ENCODE data around the gene LAMTOR5. TPM values are rescaled to one million over a fixed set of nuclear protein-coding genes. Genes with fewer than 3 reads are reported as not detected.

LAMTOR5 gene
- 100 to 1,000 TPM; 113 to 120 TPM for total RNA-seq

DNA sequence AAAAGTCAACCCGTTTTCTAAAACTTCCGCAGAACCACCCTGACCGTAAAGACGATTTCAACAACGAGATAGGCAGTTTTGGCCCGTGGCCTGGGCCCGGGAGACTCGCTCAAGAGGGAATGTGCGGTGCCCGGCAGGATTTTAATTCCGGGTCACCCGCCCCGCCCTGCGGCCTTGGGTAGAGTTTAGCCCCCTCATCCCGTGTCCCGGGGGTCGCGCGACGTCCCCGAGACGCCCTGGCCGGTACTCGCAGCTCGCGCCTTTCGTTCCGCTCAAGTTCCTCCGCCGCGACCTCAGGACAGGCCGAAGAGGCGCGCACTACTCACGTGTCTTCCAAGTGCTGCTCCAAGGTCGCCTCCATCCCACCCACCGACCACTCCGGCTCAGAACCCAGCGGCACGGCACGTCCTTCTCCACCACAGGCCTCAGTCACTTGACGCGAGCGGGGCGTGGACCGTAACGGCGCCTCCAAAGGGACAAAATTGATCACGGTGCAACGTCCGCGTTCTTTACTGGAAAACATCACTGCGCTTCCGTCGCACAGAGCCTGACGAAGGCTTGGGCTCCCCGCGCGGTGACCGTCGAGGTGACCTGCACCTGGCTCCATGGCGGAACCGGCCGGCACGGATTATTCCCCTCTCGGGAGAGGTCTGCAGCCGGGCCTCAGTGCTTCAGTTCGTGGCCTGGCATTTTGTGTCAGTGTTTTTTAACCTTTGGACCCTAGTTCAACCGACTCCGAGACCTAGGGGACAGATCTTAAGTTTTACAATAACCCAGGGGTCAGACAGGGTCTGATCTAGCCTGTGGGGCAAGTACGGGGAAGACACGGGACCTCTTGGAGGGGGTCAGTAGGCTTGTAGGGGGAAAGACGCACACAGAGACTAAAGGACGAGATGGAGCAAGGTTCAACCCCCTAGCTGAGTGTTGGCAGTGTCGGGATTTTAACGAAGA lies at the start of gene LAMTOR5:
LAMTOR5 (minus strand) TSS at position 435 of the 951 bp plus-strand sequence; CDS start at position 361, 74 bp downstream.
- ChIA-PET CTCF (interaction anchor here (0.5 to 5.7 kb wide), 10 partner anchors 14 to 468 kb away, joined by 3 to 31 read pairs (median 6); partner anchors contain the start of gene RBM15), POLR2A (no interaction called here)
- DNase-seq: peak; percentile 95
- peak within 1 kb of the TSS; percentile 99 for H3K4me3 Mint-ChIP-seq
- peak within 1 kb of the TSS; percentile 100 for H3K27ac Mint-ChIP-seq
- H3K9me3 Mint-ChIP-seq: no peaks in the 10 kb centered on the region
- no peaks in the 10 kb centered on the region for H3K27me3 Mint-ChIP-seq
- H3K36me3 Mint-ChIP-seq (ENCODE audit: low read depth): peaks cover 16% of the 10 kb centered on the region
- H3K4me1 Mint-ChIP-seq: peaks cover 22% of the 10 kb centered on the region

DNA sequence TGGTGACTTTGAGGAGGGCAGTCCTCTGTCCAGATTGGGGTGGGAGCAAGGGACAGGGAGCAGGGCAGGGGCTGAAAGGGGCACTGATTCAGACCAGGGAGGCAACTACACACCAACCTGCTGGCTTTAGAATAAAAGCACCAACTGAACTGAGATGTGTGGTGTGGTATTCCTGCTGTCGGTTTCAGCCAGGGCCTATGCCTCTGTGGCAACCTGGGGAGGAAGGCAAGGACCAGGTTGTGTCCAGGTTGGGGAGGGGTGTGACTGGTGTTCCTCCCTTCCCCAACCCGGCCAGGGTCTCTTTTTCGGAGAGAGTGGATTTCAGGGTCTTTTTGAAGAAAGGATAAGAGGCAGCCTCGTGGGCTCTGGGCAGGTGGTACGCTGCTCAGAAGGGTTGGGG lies 49.7 kb upstream of the LAMTOR5 start:
- ChIA-PET CTCF (interaction anchor here (1.0 kb wide), 2 partner anchors 38 to 165 kb away, joined by 3 to 4 read pairs; no protein-coding TSS in a partner anchor), POLR2A (no interaction called here)
- Mint-ChIP-seq H3K36me3 (ENCODE audit: low read depth) (no peaks in the 10 kb centered on the region), H3K27me3 (peaks cover 4% of the 10 kb centered on the region), H3K4me1 (no peaks in the 10 kb centered on the region), H3K9me3 (no peaks in the 10 kb centered on the region), H3K4me3 (no peak overlapping the region), H3K27ac (no peak overlapping the region)
- no peak for DNase-seq

DNA sequence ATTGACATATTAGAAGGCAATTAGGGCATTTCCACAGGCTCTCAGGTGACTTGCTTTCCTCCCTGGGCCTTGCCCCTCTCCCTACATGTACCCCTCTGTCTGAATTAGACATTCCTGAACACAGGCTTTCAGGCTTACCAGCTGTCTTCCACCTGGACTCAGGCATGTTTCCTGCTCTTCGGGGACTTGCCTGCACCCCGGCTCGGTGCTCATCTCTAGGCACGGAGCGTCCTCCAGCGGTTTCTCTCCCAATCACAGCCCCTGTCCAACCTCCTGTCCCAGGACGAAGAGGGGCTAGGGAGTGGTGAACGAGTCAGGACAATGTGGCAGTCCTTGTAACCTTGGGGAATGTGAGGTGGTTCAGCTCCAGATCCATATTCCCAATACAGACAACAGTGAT lies 47.7 kb upstream of the LAMTOR5 start:
- DNase-seq: no peak
- H3K4me3 Mint-ChIP-seq: no peak overlapping the region
- no peaks in the 10 kb centered on the region for H3K36me3 Mint-ChIP-seq (ENCODE audit: low read depth)
- no peaks in the 10 kb centered on the region for H3K4me1 Mint-ChIP-seq
- no peaks in the 10 kb centered on the region for H3K9me3 Mint-ChIP-seq
- CTCF ChIA-PET: interaction anchor here (0.7 to 2.0 kb wide), 4 partner anchors 26 to 47 kb away, joined by 3 to 8 read pairs (median 4); partner anchors contain the start of gene LAMTOR5
- H3K27ac Mint-ChIP-seq: no peak overlapping the region
- peaks cover 15% of the 10 kb centered on the region for H3K27me3 Mint-ChIP-seq
- POLR2A ChIA-PET: no interaction called here

DNA sequence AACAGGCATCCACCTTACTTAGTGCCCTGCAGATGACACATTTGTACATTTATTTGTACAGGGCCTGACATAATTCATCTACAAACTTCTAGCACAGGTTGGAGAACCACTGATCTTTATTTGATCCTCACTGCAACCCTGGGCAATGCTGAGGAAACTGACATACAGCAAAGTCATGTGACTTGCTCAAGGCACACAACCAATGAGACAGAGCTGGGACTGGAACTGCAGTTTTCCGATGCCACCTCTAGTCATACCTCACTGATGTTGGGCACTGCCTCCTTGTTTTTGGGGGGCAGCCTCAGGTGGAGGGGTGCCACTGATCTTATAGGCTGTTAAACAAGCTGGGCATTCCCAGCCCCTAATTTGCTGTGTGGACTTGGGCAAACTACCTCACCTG lies 46.8 kb upstream of the LAMTOR5 start:
- ChIA-PET POLR2A (no interaction called here), CTCF (interaction anchor here (0.7 to 2.0 kb wide), 3 partner anchors 33 to 46 kb away, joined by 3 to 8 read pairs (median 5); partner anchors contain the start of gene LAMTOR5)
- Mint-ChIP-seq H3K27me3 (peaks cover 15% of the 10 kb centered on the region), H3K4me3 (no peak overlapping the region), H3K9me3 (no peaks in the 10 kb centered on the region), H3K36me3 (ENCODE audit: low read depth) (no peaks in the 10 kb centered on the region), H3K4me1 (no peaks in the 10 kb centered on the region), H3K27ac (no peak overlapping the region)
- DNase-seq: no peak

DNA sequence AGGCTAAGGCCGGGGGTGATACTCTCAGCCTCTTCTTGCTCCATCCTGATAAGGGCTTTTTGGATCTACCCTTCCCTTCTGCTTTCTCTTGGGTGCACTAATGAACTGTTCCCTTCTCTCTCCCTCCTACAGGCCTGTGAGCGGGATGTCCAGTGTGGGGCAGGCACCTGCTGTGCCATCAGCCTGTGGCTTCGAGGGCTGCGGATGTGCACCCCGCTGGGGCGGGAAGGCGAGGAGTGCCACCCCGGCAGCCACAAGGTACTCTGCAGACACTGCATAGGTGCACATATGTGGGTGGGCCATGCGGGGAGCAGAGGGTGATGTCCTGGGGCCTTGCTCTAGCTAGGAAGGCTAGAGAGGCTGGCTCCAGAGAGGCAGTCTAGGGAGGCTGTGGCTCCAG lies 46.3 kb upstream of the LAMTOR5 start:
- H3K27me3 Mint-ChIP-seq: peaks cover 17% of the 10 kb centered on the region
- H3K36me3 Mint-ChIP-seq (ENCODE audit: low read depth): no peaks in the 10 kb centered on the region
- ChIA-PET POLR2A (no interaction called here), CTCF (no interaction called here)
- no peak overlapping the region for H3K4me3 Mint-ChIP-seq
- H3K4me1 Mint-ChIP-seq: no peaks in the 10 kb centered on the region
- no peak for DNase-seq
- H3K27ac Mint-ChIP-seq: no peak overlapping the region
- H3K9me3 Mint-ChIP-seq: no peaks in the 10 kb centered on the region

DNA sequence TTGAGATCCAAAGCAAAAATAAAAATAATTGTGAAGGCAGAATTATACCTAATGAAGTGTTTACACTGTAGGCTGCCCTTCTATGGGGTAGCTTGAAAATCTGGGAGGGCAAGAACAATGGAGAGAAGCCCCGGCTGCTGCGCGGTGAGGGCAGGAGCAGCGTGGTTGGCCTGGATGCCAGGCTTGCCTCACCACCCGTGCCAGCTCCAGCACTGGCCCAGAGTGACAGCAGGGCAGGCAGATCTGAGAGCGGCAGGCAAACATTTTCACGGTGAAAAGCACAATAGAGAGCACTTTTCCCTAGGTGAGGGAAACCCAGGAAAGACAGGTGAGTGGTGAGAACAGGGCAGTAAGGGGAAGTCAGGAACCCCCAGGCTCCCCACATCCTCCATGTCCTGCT lies 44.8 kb upstream of the LAMTOR5 start:
- Mint-ChIP-seq H3K36me3 (ENCODE audit: low read depth) (no peaks in the 10 kb centered on the region), H3K4me3 (no peak overlapping the region), H3K4me1 (no peaks in the 10 kb centered on the region), H3K27ac (no peak overlapping the region), H3K27me3 (peaks cover 25% of the 10 kb centered on the region), H3K9me3 (no peaks in the 10 kb centered on the region)
- ChIA-PET CTCF (interaction anchor here (1.3 to 1.6 kb wide), 2 partner anchors 19 to 44 kb away, joined by 3 to 5 read pairs; no protein-coding TSS in a partner anchor), POLR2A (no interaction called here)
- no peak for DNase-seq

DNA sequence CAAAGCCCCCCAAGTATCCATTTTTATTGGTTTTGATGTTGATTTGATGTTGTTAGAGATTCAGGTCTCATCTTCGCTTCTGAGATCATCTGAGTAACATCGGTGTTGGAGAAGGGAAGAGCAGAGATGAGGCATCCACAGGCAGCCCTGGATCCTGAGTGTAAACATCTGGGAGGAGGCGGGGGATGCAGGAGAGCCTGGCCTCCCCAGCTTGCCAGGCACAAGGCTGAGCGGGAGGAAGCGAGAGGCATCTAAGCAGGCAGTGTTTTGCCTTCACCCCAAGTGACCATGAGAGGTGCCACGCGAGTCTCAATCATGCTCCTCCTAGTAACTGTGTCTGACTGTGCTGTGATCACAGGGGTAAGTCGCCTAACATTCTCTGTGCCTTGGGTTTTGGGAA lies 43.4 kb upstream of the LAMTOR5 start, which contains the start of gene PROK1:
PROK1 (plus strand) TSS at position 221 of the 400 bp plus-strand sequence; CDS start at position 289, 68 bp downstream.
- POLR2A ChIA-PET: no interaction called here
- H3K4me1 Mint-ChIP-seq: no peaks in the 10 kb centered on the region
- no peak within 1 kb of the TSS for H3K4me3 Mint-ChIP-seq
- CTCF ChIA-PET: no interaction called here
- no peak within 1 kb of the TSS for H3K27ac Mint-ChIP-seq
- H3K9me3 Mint-ChIP-seq: no peaks in the 10 kb centered on the region
- H3K27me3 Mint-ChIP-seq: peaks cover 25% of the 10 kb centered on the region
- no peak for DNase-seq
- H3K36me3 Mint-ChIP-seq (ENCODE audit: low read depth): no peaks in the 10 kb centered on the region

DNA sequence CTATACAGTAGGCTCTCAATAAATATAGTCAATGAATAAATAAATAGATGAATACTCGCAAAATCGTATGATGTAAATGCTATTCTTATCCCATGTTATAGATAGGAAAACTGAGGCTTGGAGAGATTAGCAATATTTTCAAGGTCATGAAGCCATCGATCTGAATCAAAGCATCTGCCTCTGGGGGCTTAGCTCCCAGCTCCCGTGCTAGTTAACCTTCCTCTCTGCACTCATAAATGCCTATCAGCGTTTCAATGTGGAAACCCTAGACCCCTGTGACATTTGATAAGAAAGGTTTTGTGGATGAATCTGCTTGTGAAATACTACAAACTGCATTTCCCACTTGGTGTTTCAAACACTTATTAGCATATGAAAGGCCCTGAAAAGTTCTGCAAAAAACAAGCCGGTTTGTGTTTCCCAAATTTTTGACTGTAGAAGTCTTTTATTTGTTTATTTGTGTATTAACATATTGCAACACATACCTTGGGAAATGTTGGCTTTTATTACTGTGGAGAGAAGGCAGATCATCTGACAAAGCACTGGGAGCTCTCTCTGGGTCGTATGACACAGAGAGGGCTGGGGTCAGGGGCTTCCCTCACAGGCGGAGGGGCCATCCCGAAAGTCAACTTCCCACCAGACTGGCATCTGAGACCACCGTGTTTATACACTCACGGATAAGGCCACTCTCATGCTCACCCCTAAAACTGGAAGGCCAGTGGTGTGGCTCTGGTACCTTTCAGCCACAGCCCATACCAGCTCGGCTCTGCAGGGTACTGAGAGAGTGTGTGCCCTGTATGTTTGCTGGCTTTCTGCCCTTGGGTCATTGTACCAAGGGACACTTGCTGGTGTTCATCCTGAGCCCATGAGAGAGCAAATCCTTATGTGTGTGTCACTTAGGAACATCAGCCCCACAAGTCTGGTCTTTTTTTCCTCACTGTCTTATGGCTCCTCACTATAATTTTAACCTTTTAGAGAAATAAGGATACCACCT lies 42.5 kb upstream of the LAMTOR5 start:
- peaks cover 25% of the 10 kb centered on the region for H3K27me3 Mint-ChIP-seq

DNA sequence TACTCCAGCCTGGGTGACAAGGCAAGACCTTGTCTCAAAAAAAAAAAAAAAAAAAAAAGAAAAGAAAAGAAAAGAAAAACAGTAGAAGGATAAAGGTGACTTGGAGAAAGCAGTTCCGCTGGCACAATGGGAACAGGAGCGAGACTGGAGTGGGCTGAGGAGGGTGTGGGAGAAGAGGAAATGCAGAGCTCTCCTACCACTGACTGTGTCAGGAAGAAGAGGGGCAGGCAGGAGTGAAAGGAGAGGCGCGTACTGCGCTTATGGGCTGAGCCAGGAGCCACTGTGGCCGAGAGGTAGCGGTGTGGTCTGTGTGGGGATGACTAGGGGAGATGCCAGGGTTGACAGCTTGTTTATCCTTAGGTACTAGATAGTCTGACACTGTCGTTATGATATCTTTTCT lies 37.1 kb upstream of the LAMTOR5 start:
- H3K36me3 Mint-ChIP-seq (ENCODE audit: low read depth): no peaks in the 10 kb centered on the region
- CTCF ChIA-PET: interaction anchor here (1.5 kb wide), 1 partner anchor 15 kb away, joined by 6 read pairs; no protein-coding TSS in a partner anchor
- H3K4me3 Mint-ChIP-seq: no peak overlapping the region
- POLR2A ChIA-PET: no interaction called here
- H3K27me3 Mint-ChIP-seq: peaks cover 12% of the 10 kb centered on the region
- DNase-seq: no peak
- no peaks in the 10 kb centered on the region for H3K9me3 Mint-ChIP-seq
- H3K27ac Mint-ChIP-seq: no peak overlapping the region
- no peaks in the 10 kb centered on the region for H3K4me1 Mint-ChIP-seq

More for the DNA sequence above, 42.5 kb upstream of the LAMTOR5 start:
- ChIA-PET POLR2A (no interaction called here), CTCF (no interaction called here)
- DNase-seq: no peak
- H3K9me3 Mint-ChIP-seq: no peaks in the 10 kb centered on the region
- no peaks in the 10 kb centered on the region for H3K36me3 Mint-ChIP-seq (ENCODE audit: low read depth)
- no peaks in the 10 kb centered on the region for H3K4me1 Mint-ChIP-seq
- H3K27ac Mint-ChIP-seq: no peak overlapping the region
- no peak overlapping the region for H3K4me3 Mint-ChIP-seq

DNA sequence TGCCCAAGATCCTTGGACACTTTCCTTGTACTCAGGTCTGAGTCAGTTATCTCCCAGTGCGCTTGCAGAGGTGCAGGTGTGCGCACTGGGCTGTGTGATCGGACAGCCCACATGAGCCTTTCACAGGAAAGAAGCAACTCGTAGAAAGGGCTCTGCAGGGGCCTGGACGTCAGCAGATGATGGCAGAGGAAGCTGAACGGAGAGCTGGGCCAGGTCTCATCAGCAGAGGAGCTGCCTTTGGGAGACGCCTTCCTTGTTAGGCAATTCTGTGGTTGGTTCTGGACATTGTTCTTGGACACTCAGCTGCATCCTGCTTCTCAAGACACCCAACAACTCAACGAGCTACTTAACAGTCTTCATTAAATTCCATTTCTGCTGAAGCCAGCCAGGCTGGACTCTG lies 36.0 kb upstream of the LAMTOR5 start:
- DNase-seq: no peak
- Mint-ChIP-seq H3K27me3 (peaks cover 7% of the 10 kb centered on the region), H3K9me3 (no peaks in the 10 kb centered on the region), H3K36me3 (ENCODE audit: low read depth) (no peaks in the 10 kb centered on the region), H3K4me1 (no peaks in the 10 kb centered on the region), H3K27ac (no peak overlapping the region), H3K4me3 (no peak overlapping the region)
- ChIA-PET POLR2A (no interaction called here), CTCF (interaction anchor here (0.6 to 1.5 kb wide), 3 partner anchors 14 to 398 kb away, joined by 3 to 6 read pairs (median 3); no protein-coding TSS in a partner anchor)

DNA sequence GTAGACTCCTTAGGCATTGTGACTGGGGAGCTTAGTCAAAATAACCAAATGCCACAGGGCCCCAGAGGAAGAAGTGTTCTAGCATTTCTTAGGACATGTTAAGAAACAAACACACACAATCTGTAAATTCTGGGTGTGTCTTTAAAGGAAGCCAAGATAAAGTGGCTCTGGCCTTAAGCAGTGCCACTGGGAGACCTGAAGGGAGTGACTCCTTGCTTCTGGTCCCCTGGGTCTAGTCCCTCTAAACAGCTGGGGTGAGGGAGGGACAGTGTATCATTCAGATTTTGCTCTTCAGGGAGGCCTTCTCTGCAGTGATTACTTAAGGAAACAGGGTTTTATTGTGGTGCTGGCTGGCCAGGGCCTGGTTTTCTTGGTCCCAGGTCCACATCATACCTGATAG lies 34.4 kb upstream of the LAMTOR5 start:
- ChIA-PET POLR2A (no interaction called here), CTCF (interaction anchor here (1.2 kb wide), 1 partner anchor 12 kb away, joined by 3 read pairs; no protein-coding TSS in a partner anchor)
- H3K27ac Mint-ChIP-seq: no peak overlapping the region
- no peaks in the 10 kb centered on the region for H3K9me3 Mint-ChIP-seq
- no peak overlapping the region for H3K4me3 Mint-ChIP-seq
- no peaks in the 10 kb centered on the region for H3K4me1 Mint-ChIP-seq
- H3K36me3 Mint-ChIP-seq (ENCODE audit: low read depth): no peaks in the 10 kb centered on the region
- DNase-seq: no peak
- peaks cover 2% of the 10 kb centered on the region for H3K27me3 Mint-ChIP-seq

DNA sequence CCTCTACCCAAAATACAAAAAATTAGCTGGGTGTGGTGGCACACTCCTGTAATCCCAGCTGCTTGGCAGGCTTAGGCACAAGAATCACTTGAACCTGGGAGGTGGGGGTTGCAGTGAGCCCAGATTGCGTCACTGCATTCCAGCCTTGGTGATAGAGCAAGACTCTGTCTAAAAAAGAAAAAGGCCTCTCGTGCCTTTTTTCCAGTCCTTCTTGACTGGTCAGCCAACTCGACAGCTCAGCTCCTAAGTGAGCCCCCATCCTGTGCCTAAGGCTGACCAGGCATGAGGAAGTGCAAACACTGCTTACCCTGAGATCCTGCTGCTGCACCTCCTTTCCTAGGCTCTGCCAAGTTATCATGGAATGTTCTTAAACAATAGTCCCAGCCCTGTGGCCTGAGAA lies 33.4 kb upstream of the LAMTOR5 start:
- Mint-ChIP-seq H3K4me3 (no peak overlapping the region), H3K36me3 (ENCODE audit: low read depth) (no peaks in the 10 kb centered on the region), H3K27ac (no peak overlapping the region), H3K9me3 (no peaks in the 10 kb centered on the region), H3K27me3 (peaks cover 2% of the 10 kb centered on the region), H3K4me1 (no peaks in the 10 kb centered on the region)
- ChIA-PET POLR2A (no interaction called here), CTCF (interaction anchor here (0.6 to 1.2 kb wide), 2 partner anchors 11 to 41 kb away, joined by 3 to 4 read pairs; no protein-coding TSS in a partner anchor)
- DNase-seq: no peak
